HG02763 (cell line): ENCODE data around the gene DSEL.
A peak's percentile ranks its signal among the peaks of the same experiment; 100 is the strongest.

Source experiments
- ATAC-seq: cut with Tn5 transposase; IDR thresholded peaks from one replicate; pipeline ENCODE4 v1.9.1; 2021; ENCODE audit warnings: mild to moderate bottlenecking, moderate library complexity; ENCODE audit not compliant: unreplicated experiment

The DSEL gene

GRCh38 chr18:67516539-67517443 lies at the start of gene DSEL:
Gene DSEL (minus strand): TSS chr18:67516720. CDS start chr18:67514608, 2,112 bp downstream.
- peak; percentile 98 for ATAC-seq

- no peak for ATAC-seq
These were observed 36.9 kb upstream of the DSEL start for GRCh38 chr18:67553437-67553836.

- ATAC-seq = no peak
These were observed 34.5 kb upstream of the DSEL start for GRCh38 chr18:67550872-67551520.

GRCh38 chr18:67549946-67550345 lies 33.4 kb upstream of the DSEL start:
- no peak for ATAC-seq

- no peak for ATAC-seq
These were observed 29.2 kb upstream of the DSEL start for GRCh38 chr18:67545681-67546080.

GRCh38 chr18:67540559-67540958 lies 24.0 kb upstream of the DSEL start:
- no peak for ATAC-seq

- no peak for ATAC-seq
These were observed 15.4 kb upstream of the DSEL start for GRCh38 chr18:67531929-67532328.

- ATAC-seq = no peak
These were observed 9.0 kb upstream of the DSEL start for GRCh38 chr18:67525328-67526099.

GRCh38 chr18:67520351-67520921 lies 3.9 kb upstream of the DSEL start:
- ATAC-seq = no peak

- ATAC-seq = no peak
These were observed 3.1 kb upstream of the DSEL start for GRCh38 chr18:67519592-67519991.

- ATAC-seq = no peak
These were observed 2.0 kb upstream of the DSEL start for GRCh38 chr18:67518566-67518965.

GRCh38 chr18:67517444-67517765 lies 885 bp upstream of the DSEL start:
- ATAC-seq = no peak

GRCh38 chr18:67515942-67516538 lies 480 bp downstream of the DSEL start:
- peak; percentile 22 for ATAC-seq

- no peak for ATAC-seq
These were observed 1.5 kb downstream of the DSEL start for GRCh38 chr18:67514901-67515540.

GRCh38 chr18:67514465-67514864 lies 2.1 kb downstream of the DSEL start:
- no peak for ATAC-seq

- ATAC-seq = no peak
These were observed 3.2 kb downstream of the DSEL start for GRCh38 chr18:67513280-67513679.

GRCh38 chr18:67511840-67512239 lies 4.7 kb downstream of the DSEL start:
- ATAC-seq = no peak

GRCh38 chr18:67510831-67511230 lies 5.7 kb downstream of the DSEL start:
- ATAC-seq = no peak

- no peak for ATAC-seq
These were observed 6.7 kb downstream of the DSEL start for GRCh38 chr18:67509741-67510391.

- ATAC-seq = no peak
These were observed 8.4 kb downstream of the DSEL start for GRCh38 chr18:67508146-67508545.
